NCI-H82 (cell line): Measurements from ENCODE around the gene HNF1A.

Experiments
- DNase-seq: peaks from one replicate; lab custom pipeline; 2025; lab: John Stamatoyannopoulos, UW

The HNF1A gene

GRCh38 chr12:120988658-120989057 lies 10.3 kb downstream of the HNF1A start:
- DNase-seq = no peak

- no peak for DNase-seq
Observed at GRCh38 chr12:120989687-120990086, 11.3 kb downstream of the HNF1A start.

GRCh38 chr12:120990487-120991055 lies 12.2 kb downstream of the HNF1A start:
- no peak for DNase-seq

GRCh38 chr12:120991965-120992364 lies 13.6 kb downstream of the HNF1A start:
- DNase-seq = no peak

GRCh38 chr12:120992989-120993388 lies 14.6 kb downstream of the HNF1A start:
- DNase-seq = no peak

GRCh38 chr12:120993496-120993895 lies 15.2 kb downstream of the HNF1A start:
- no peak for DNase-seq

GRCh38 chr12:120994059-120994458 lies 15.7 kb downstream of the HNF1A start:
- no peak for DNase-seq

- DNase-seq = peak; percentile 44
Observed at GRCh38 chr12:120994589-120995337, 16.4 kb downstream of the HNF1A start.

- no peak for DNase-seq
Observed at GRCh38 chr12:120996133-120996746, 17.9 kb downstream of the HNF1A start.

GRCh38 chr12:120997448-120997847 lies 19.1 kb downstream of the HNF1A start:
- no peak for DNase-seq

- no peak for DNase-seq
Observed at GRCh38 chr12:120998435-120998834, 20.1 kb downstream of the HNF1A start.

- DNase-seq = peak; percentile 19
Observed at GRCh38 chr12:120999191-121000120, 21.1 kb downstream of the HNF1A start.

- DNase-seq = no peak
Observed at GRCh38 chr12:121000530-121000929, 22.2 kb downstream of the HNF1A start.

- no peak for DNase-seq
Observed at GRCh38 chr12:121001060-121001459, 22.7 kb downstream of the HNF1A start.

GRCh38 chr12:121001841-121002483 lies 23.6 kb downstream of the HNF1A start:
- DNase-seq = no peak

- no peak for DNase-seq
Observed at GRCh38 chr12:121003650-121004049, 25.3 kb downstream of the HNF1A start.

GRCh38 chr12:121004253-121004815 lies 26.0 kb downstream of the HNF1A start:
- DNase-seq = no peak

GRCh38 chr12:121005346-121005815 lies 27.0 kb downstream of the HNF1A start:
- peak; percentile 69 for DNase-seq

GRCh38 chr12:121008347-121009098 lies 30.2 kb downstream of the HNF1A start:
- DNase-seq = no peak

GRCh38 chr12:121009741-121010140 lies 31.4 kb downstream of the HNF1A start:
- peak; percentile 66 for DNase-seq

GRCh38 chr12:121010860-121011259 lies 32.5 kb downstream of the HNF1A start:
- DNase-seq = no peak
